Stimulated activated CD4-positive, alpha-beta T cell treated with anti-CD3 and anti-CD28 coated beads, TNF-alpha, amount 100 ng/mL, for 48 hours (primary cell): ENCODE measurements around the gene UBE4B.
"Not testable (repeated sequence)": the region's sequence is repeated elsewhere in the genome, so short reads cannot be mapped to it uniquely, and the experiment has no call there.

Experiments used
- DNase-seq, 3 donors: peaks; one replicate each; pipeline ENCODE4 v3.0.0-alpha.2; 2020; ENCODE audit warnings: low read depth in 3 of 3

The UBE4B gene

GRCh38 chr1:10032590-10033358 lies at the start of gene UBE4B:
TSS of gene UBE4B (plus strand) at chr1:10032958. CDS start at chr1:10033671, 713 bp downstream.
- peak; percentile 94 to 98 (median 98) for DNase-seq

- no peak for DNase-seq
Observed at GRCh38 chr1:9984253-9984652, 48.5 kb upstream of the UBE4B start.

GRCh38 chr1:9985001-9985400 lies 47.8 kb upstream of the UBE4B start:
- no peak for DNase-seq

GRCh38 chr1:9989773-9990172 lies 43.0 kb upstream of the UBE4B start:
- DNase-seq, result no peak

- DNase-seq, result no peak
Observed at GRCh38 chr1:9990944-9991343, 41.8 kb upstream of the UBE4B start.

GRCh38 chr1:9992910-9993309 lies 39.8 kb upstream of the UBE4B start:
- no peak for DNase-seq

- no peak for DNase-seq
Observed at GRCh38 chr1:9993561-9994075, 39.1 kb upstream of the UBE4B start.

GRCh38 chr1:9996624-9997582 lies 35.9 kb upstream of the UBE4B start, which contains the start of gene RBP7:
TSS of gene RBP7 (plus strand) at chr1:9997228. CDS start at chr1:9997259, 31 bp downstream.
- DNase-seq, result peak in 1 of 3 donors; percentile 6

- DNase-seq, result no peak
Observed at GRCh38 chr1:10001016-10001665, 31.6 kb upstream of the UBE4B start.

GRCh38 chr1:10005248-10005647 lies 27.5 kb upstream of the UBE4B start:
- not testable (repeated sequence) for DNase-seq

- no peak for DNase-seq
Observed at GRCh38 chr1:10007169-10007568, 25.6 kb upstream of the UBE4B start.

GRCh38 chr1:10014016-10014415 lies 18.7 kb upstream of the UBE4B start:
- no peak for DNase-seq

- DNase-seq, result no peak
Observed at GRCh38 chr1:10019561-10019960, 13.2 kb upstream of the UBE4B start.

- no peak for DNase-seq
Observed at GRCh38 chr1:10020086-10020485, 12.7 kb upstream of the UBE4B start.

- not testable (repeated sequence) for DNase-seq
Observed at GRCh38 chr1:10020678-10021077, 12.1 kb upstream of the UBE4B start.

GRCh38 chr1:10021992-10022391 lies 10.8 kb upstream of the UBE4B start:
- DNase-seq, result not testable (repeated sequence)

GRCh38 chr1:10022656-10023055 lies 10.1 kb upstream of the UBE4B start:
- no peak for DNase-seq

- DNase-seq, result no peak
Observed at GRCh38 chr1:10025354-10025753, 7.4 kb upstream of the UBE4B start.

GRCh38 chr1:10027027-10027426 lies 5.7 kb upstream of the UBE4B start:
- no peak for DNase-seq

GRCh38 chr1:10028956-10029500 lies 3.7 kb upstream of the UBE4B start:
- DNase-seq, result not testable (repeated sequence)

GRCh38 chr1:10031461-10031860 lies 1.3 kb upstream of the UBE4B start:
- no peak for DNase-seq
